SK-N-SH (cell line): ENCODE measurements around the gene MYCBPAP. TPM values are rescaled to one million over a fixed set of nuclear protein-coding genes. Genes with fewer than 3 reads are reported as not detected.

Experiments used
- CTCF ChIA-PET: fragments of 300-600, 350-600 bp; formaldehyde crosslinking; extraction: SDS; loops from one replicate; lab custom pipeline; 2021; lab: Yijun Ruan, JAX
- POLR2A ChIA-PET: fragments of 350-600 bp; sonication (Branson Sonifier 250); formaldehyde crosslinking; extraction: SDS; loops from one replicate; lab custom pipeline; 2020; ENCODE audit warnings: antibody characterized with exemption, inconsistent platforms; lab: Yijun Ruan, JAX
- DNase-seq: peaks from one replicate; pipeline ENCODE4 v3.0.0; 2012
- H2AFZ ChIP-seq: fragments of 200-600 bp; sonication (generic); 2 replicates; pipeline ENCODE4 v1.8.1; 2016; ENCODE audit warnings: antibody characterized with exemption, mild to moderate bottlenecking, low read depth
- H3F3A ChIP-seq: fragments of 200-600 bp; sonication (generic); replicated peaks from 2 replicates; pipeline ENCODE3; 2016; ENCODE audit warnings: antibody characterized with exemption, mild to moderate bottlenecking; ENCODE audit not compliant: insufficient read depth
- H3K27ac ChIP-seq, 2 experiments: fragments of 200-500 bp in 1 of 2; fragments of 200-600 bp in 1 of 2; sonication (Bioruptor generic) in 1 of 2; sonication (generic), shearing (Covaris generic) in 1 of 2; 2 replicates each; pipeline versions ENCODE4 v1.5.1 to v1.6.1; 2014 to 2016; ENCODE audit warnings: low read depth in 2 of 2, inconsistent platforms in 1 of 2, low read length in 1 of 2, mild to moderate bottlenecking in 1 of 2, mixed read lengths in 1 of 2
- H3K27me3 ChIP-seq: fragments of 200-600 bp; sonication (generic), shearing (Covaris generic); 2 replicates; pipeline ENCODE4 v1.6.1; 2016; ENCODE audit warnings: mixed run types; ENCODE audit not compliant: insufficient read depth
- H3K36me3 ChIP-seq, 2 experiments: fragments of 200-500 bp in 1 of 2; fragments of 200-600 bp in 1 of 2; sonication (Bioruptor generic) in 1 of 2; sonication (generic) in 1 of 2; replicated peaks in 1 of 2; 2 replicates each; pipeline versions ENCODE3 to v1.5.1; 2014 to 2016; ENCODE audit warnings: low read length in 1 of 2, mild to moderate bottlenecking in 1 of 2; ENCODE audit not compliant: insufficient read depth in 2 of 2, control insufficient read depth in 1 of 2
- H3K4me1 ChIP-seq, 2 experiments: fragments of 200-500 bp in 1 of 2; fragments of 200-600 bp in 1 of 2; sonication (Bioruptor generic) in 1 of 2; sonication (generic), shearing (Covaris generic) in 1 of 2; 2 replicates each; pipeline versions ENCODE4 v1.5.1 to v1.6.1; 2014 to 2016; ENCODE audit warnings: low read depth in 1 of 2, low read length in 1 of 2, mixed run types in 1 of 2; ENCODE audit not compliant: insufficient read depth in 2 of 2, control insufficient read depth in 1 of 2
- H3K4me2 ChIP-seq: fragments of 200-600 bp; sonication (generic), shearing (Covaris generic); 2 replicates; pipeline ENCODE4 v1.6.1; 2017; ENCODE audit warnings: mixed run types
- H3K4me3 ChIP-seq, 2 experiments: fragments of 200-500 bp in 1 of 2; fragments of 200-600 bp in 1 of 2; sonication (Bioruptor generic) in 1 of 2; sonication (generic), shearing (Covaris generic) in 1 of 2; 2 replicates each; pipeline versions ENCODE4 v1.5.1 to v1.8.1; 2014 to 2016; ENCODE audit warnings: low read depth in 2 of 2, inconsistent platforms in 1 of 2, low read length in 1 of 2, mild to moderate bottlenecking in 1 of 2, mixed read lengths in 1 of 2, moderate library complexity in 1 of 2
- H3K79me2 ChIP-seq: fragments of 200-600 bp; sonication (generic); 2 replicates; pipeline ENCODE4 v1.8.1; 2017; ENCODE audit warnings: mild to moderate bottlenecking; ENCODE audit not compliant: insufficient read depth
- H3K9ac ChIP-seq: fragments of 200-600 bp; sonication (generic); 2 replicates; pipeline ENCODE4 v1.6.1; 2017; ENCODE audit warnings: mixed run types
- H3K9me2 ChIP-seq: fragments of 200-600 bp; sonication (generic); 2 replicates; pipeline ENCODE4 v1.6.1; 2017; ENCODE audit warnings: mixed run types
- H3K9me3 ChIP-seq: fragments of 200-600 bp; sonication (generic); 2 replicates; pipeline ENCODE4 v1.6.1; 2017; ENCODE audit warnings: mixed run types, mild to moderate bottlenecking, moderate library complexity
- H4K20me1 ChIP-seq: fragments of 200-600 bp; sonication (generic); 2 replicates; pipeline ENCODE4 v1.6.1; 2017; ENCODE audit warnings: mild to moderate bottlenecking, mixed run types; ENCODE audit not compliant: insufficient read depth
- CHD2 ChIP-seq: fragments of 150-350 bp; IDR thresholded peaks from 2 replicates; pipeline ENCODE4 v1.6.1; 2018; ENCODE audit warnings: low read length; ENCODE audit not compliant: partially characterized antibody
- ELF1 ChIP-seq: IDR thresholded peaks from 2 replicates; pipeline ENCODE4 v1.4.0; 2012
- EP300 ChIP-seq, 2 experiments: IDR thresholded peaks; 2 replicates each; pipeline versions ENCODE4 v1.4.0 to v1.6.1; 2012; ENCODE audit warnings: borderline replicate concordance in 1 of 2, low read depth in 1 of 2, low read length in 1 of 2
- FOSL2 ChIP-seq: IDR thresholded peaks from 2 replicates; pipeline ENCODE4 v1.4.0; 2012; ENCODE audit warnings: low read depth, mild to moderate bottlenecking, moderate library complexity, borderline replicate concordance
- FOXJ3 ChIP-seq: sonication (generic); formaldehyde crosslinking; IDR thresholded peaks from 2 replicates; pipeline ENCODE4 v1.5.1; 2020; ENCODE audit warnings: mild to moderate bottlenecking, missing genetic modification reagents
- GABPA ChIP-seq: IDR thresholded peaks from 2 replicates; pipeline ENCODE4 v1.4.0; 2012; ENCODE audit warnings: low read depth, mild to moderate bottlenecking
- GATA2 ChIP-seq: sonication (generic); formaldehyde crosslinking; IDR thresholded peaks from 2 replicates; pipeline ENCODE4 v1.5.0; 2020; ENCODE audit warnings: mild to moderate bottlenecking, missing genetic modification reagents
- JUND ChIP-seq: IDR thresholded peaks from 2 replicates; pipeline ENCODE4 v1.4.0; 2012
- MAX ChIP-seq: IDR thresholded peaks from 2 replicates; pipeline ENCODE4 v1.4.0; 2012; ENCODE audit warnings: low read depth
- MEF2A ChIP-seq: IDR thresholded peaks from 2 replicates; pipeline ENCODE4 v1.4.0; 2012; ENCODE audit warnings: low read depth, borderline replicate concordance
- MXI1 ChIP-seq: IDR thresholded peaks from 2 replicates; pipeline ENCODE4 v1.6.1; 2012; ENCODE audit warnings: mild to moderate bottlenecking, low read depth, low read length, improper control_type of control experiment
- NFIC ChIP-seq: IDR thresholded peaks from 2 replicates; pipeline ENCODE4 v1.4.0; 2012; ENCODE audit warnings: borderline replicate concordance
- RCOR1 ChIP-seq: fragments of 150-350 bp; IDR thresholded peaks from 2 replicates; pipeline ENCODE4 v1.6.1; 2017; ENCODE audit warnings: antibody characterized with exemption, low read length
- RFX5 ChIP-seq: IDR thresholded peaks from 2 replicates; pipeline ENCODE4 v1.6.1; 2012; ENCODE audit warnings: mild to moderate bottlenecking, improper control_type of control experiment, low read length
- SIN3A ChIP-seq: IDR thresholded peaks from 2 replicates; pipeline ENCODE4 v1.6.1; 2012; ENCODE audit warnings: low read depth, mild to moderate bottlenecking, low read length, moderate library complexity, borderline replicate concordance
- TCF12 ChIP-seq: IDR thresholded peaks from 2 replicates; pipeline ENCODE4 v1.4.0; 2012
- TEAD4 ChIP-seq: IDR thresholded peaks from 2 replicates; pipeline ENCODE4 v1.4.0; 2012; ENCODE audit warnings: mild to moderate bottlenecking, borderline replicate concordance; ENCODE audit not compliant: insufficient read depth
- ZBTB33 ChIP-seq: IDR thresholded peaks from 2 replicates; pipeline ENCODE4 v1.4.0; 2012; ENCODE audit warnings: low read depth, borderline replicate concordance
- WGBS: methylation state at CpG from one replicate; pipeline ENCODE4 v1.1.6; 2017; ENCODE audit warnings: low lambda C conversion rate; 5-methylcytosine and 5-hydroxymethylcytosine counted together
- polyA plus RNA-seq, 3 experiments: library from polyadenylated mRNA; depleted of rRNA; stranded (reverse); fragments of >200 nt; gene quantifications; 2 replicates each; pipeline ENCODE4 v1.2.3, GENCODE V29; 2012

MYCBPAP gene
- polyA plus RNA-seq, 1 of the 3 experiments (the other 2 are of a cell fraction), result 2.4 TPM

- Histone ChIP-seq H3K9ac (no peak overlapping the region), H3K4me1 (peaks cover 10 to 75% of the 10 kb centered on the region in 2 experiments), H3K9me2 (no peaks in the 10 kb centered on the region), H3K4me2 (no peak overlapping the region), H3K27ac (no peak overlapping the region), H3K27me3 (peaks cover 22% of the 10 kb centered on the region), H3K4me3 (no peak overlapping the region), H3K9me3 (no peaks in the 10 kb centered on the region), H4K20me1 (no peaks in the 10 kb centered on the region), H3F3A (peaks cover 12% of the 10 kb centered on the region), H3K36me3 (no peaks in the 10 kb centered on the region), H2AFZ (no peak overlapping the region), H3K79me2 (no peaks in the 10 kb centered on the region)
- TF ChIP-seq NFIC (no peak), MAX (no peak), TCF12 (no peak), SIN3A (no peak), EP300 (IDR thresholded peaks at IDR 0.05; ENCODE audit: borderline replicate concordance in 1 of 2, low read depth in 1 of 2, low read length in 1 of 2) (no peak), ELF1 (no peak)
- CTCF ChIA-PET, result interaction anchor here (0.6 to 1.6 kb wide), 6 partner anchors 8 to 159 kb away, joined by 3 to 6 read pairs (median 4); no protein-coding TSS in a partner anchor
- no peak for DNase-seq
- 69% methylated on average over 2 of the region's 2 CpGs for WGBS
- POLR2A ChIA-PET, result no interaction called here
Measured at GRCh38 chr17:50566886-50567285, 58.6 kb downstream of the MYCBPAP start.

GRCh38 chr17:50568659-50569058 is 60.4 kb downstream of the MYCBPAP start:
- Histone ChIP-seq H3K27ac (no peak overlapping the region), H3K27me3 (peaks cover 5% of the 10 kb centered on the region), H3K4me1 (peaks cover 10 to 57% of the 10 kb centered on the region in 2 experiments), H3K79me2 (no peaks in the 10 kb centered on the region), H3K36me3 (no peaks in the 10 kb centered on the region), H2AFZ (no peak overlapping the region), H3K4me3 (no peak overlapping the region), H3F3A (peaks cover 4% of the 10 kb centered on the region), H3K4me2 (no peak overlapping the region), H3K9me2 (no peaks in the 10 kb centered on the region), H4K20me1 (no peaks in the 10 kb centered on the region), H3K9ac (no peak overlapping the region), H3K9me3 (no peaks in the 10 kb centered on the region)
- POLR2A ChIA-PET, result interaction anchor here (0.6 kb wide), 1 partner anchor 298 kb away, joined by 3 read pairs; the partner anchor contains the start of gene TOB1
- WGBS, result 93% methylated on average over 12 of the region's 12 CpGs
- TF ChIP-seq MXI1 (no peak), ELF1 (no peak), CHD2 (no peak), TEAD4 (no peak), MAX (no peak), FOSL2 (no peak), RCOR1 (no peak), JUND (no peak), GABPA (no peak), RFX5 (no peak), GATA2 (no peak), FOXJ3 (CRISPR knock-in tag) (no peak), ZBTB33 (no peak), TCF12 (no peak), MEF2A (no peak)
- CTCF ChIA-PET, result interaction anchor here (1.3 to 4.7 kb wide), 4 partner anchors 18 to 61 kb away, joined by 5 to 27 read pairs (median 12); no protein-coding TSS in a partner anchor
- DNase-seq, result no peak
